HG03378 (cell line): ENCODE data around the gene TMEM158.

ENCODE experiments used
- ATAC-seq: cut with Tn5 transposase; IDR thresholded peaks from one replicate; pipeline ENCODE4 v1.9.1; 2021; ENCODE audit warnings: mild to moderate bottlenecking, moderate library complexity; ENCODE audit not compliant: unreplicated experiment

Gene TMEM158

DNA sequence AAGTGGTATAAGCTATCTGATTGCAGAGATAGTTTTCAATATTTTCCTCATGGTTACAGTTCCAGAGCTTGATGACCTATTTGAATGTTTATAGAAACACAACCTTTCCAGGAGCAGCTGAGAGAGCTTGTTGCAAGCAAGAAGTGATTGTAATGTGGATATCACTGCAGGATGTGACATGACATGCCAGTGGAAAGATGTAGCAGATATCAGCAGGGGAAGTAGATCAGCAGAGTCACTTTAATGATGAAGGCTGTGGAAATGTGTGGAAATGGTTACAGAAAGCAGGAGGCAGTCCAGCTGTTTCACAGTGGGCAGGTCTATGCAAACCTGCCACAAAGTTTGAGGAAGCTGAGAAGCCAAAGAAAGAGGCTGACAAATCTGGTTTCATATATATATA, 21.0 kb downstream of the TMEM158 start:
- no peak for ATAC-seq

- ATAC-seq = no peak
These were observed 22.0 kb downstream of the TMEM158 start for GRCh38 chr3:45204136-45204535.

DNA sequence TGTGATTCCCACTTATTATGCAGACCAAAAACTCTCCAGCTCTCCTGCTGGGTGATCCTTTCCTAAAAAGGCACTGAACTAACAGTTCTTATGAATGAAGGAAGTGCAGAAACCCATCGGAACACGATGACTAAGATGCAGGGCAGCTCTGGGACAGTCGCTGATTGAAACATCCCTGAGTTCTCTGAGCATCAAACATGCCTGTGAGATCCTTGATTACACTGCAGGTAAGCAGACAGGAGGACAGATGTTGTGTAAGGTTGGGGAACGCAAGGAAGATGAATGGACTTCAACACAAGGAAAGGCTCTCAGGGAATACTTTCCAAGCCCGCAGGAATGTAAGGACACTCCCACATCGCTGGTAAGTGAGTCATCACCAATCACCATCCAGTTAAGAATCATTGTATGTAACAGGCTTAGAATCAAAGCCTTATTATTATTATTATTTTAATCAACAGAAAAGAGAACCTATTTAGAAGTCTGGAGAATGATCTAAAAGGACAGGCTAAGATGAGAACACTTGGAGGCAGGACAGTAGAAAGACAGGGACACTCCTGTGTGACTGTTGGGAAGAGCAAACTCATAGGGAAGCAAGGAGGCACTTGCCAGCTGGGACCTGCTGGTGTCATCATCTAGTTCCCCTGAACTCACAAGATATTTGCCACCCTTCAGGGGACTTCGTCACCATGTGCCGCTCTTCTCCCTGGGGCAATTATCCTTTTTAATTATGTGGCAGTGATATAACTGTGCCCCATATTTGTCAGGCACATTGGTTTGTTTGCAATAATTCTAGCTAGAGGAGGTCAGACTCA, 26.0 kb downstream of the TMEM158 start:
- no peak for ATAC-seq

GRCh38 chr3:45198264-45199260, 27.5 kb downstream of the TMEM158 start:
- no peak for ATAC-seq

- no peak for ATAC-seq
These were observed 31.3 kb downstream of the TMEM158 start for GRCh38 chr3:45194791-45195190.

DNA sequence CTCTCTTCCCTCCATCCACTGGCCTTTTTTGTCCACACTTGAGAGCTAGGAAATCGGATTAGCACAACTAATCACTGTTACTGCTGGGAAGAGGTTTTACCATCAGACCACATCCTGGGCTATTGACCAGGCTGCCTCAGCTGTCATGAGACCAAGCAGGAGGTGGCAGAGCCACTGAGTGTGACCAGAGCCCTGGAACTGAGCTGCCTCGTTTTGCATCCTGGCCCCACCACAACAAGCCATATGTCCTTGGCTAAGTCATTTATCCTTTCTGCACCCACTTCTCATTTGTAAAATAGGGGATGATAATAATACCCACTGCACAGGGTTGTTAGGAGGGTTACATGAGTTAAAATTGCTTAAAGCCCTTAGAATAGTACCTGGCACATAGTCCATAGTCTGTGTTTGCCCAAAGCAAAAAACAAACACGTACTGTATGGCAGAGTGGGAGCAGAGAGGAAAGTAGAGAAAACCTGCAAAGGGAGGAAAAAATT, 34.1 kb downstream of the TMEM158 start:
- ATAC-seq = no peak

DNA sequence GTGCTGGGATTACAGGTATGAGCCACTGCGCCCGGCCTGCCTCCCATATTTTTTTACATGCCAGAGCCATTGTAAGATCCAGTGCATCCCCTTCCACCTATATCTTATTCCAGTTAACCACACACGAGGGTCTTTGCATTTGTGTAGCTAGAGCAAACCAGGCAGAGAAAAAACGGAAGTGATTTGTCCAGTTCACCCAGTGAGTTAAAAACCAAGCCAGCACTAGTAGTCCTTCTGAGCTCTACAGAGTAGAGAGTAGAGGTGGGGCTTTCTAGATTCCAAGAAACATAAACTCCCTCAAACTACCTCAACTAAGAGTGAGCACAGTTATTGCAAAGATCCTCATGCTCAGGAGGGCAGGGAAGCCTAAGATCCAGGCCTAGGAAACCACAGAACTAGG, 34.7 kb downstream of the TMEM158 start:
- no peak for ATAC-seq

DNA sequence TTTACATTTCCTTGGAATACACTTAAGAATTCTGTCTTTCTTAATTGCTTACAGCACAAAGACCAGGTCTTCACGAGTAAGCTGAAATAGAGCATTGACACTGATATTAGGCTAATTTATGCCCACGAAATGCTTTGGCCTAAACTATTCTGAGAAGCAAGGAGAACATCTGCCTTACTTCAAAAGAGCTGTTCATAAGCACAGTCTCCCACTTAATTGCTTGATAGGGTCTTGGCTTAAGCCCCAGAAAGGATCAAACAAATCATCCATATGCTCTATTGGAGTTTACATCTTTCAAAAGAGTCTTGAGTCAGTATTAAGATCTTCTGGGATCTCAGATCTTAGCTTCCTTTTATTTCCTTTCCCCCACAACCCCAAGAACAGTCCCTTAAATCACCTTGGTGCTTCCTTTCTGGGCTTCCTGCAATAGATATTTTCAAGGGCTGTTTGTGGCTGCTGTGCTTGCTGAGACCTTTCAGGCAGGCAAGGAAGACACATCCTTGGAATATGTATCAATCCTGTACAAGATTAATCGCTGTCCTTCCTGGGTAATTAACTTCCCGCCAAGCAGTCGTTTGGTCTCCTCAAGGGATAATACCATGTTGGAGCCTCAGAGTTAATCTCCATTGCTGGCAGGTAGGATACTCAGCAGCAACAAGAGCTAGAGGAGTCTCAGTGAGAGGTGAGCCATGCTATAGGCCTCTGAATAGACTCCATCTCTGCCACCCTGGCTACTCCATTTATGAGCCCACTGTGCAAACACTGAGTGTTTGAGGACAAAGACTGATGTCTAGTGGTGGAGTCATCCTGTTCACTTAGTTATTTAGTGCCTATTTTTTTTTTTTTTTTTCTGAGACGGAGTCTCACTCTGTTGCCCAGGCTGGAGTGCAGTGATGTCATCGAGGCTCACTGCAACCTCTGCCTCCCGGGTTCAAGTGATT, 37.1 kb downstream of the TMEM158 start:
- ATAC-seq = no peak

DNA sequence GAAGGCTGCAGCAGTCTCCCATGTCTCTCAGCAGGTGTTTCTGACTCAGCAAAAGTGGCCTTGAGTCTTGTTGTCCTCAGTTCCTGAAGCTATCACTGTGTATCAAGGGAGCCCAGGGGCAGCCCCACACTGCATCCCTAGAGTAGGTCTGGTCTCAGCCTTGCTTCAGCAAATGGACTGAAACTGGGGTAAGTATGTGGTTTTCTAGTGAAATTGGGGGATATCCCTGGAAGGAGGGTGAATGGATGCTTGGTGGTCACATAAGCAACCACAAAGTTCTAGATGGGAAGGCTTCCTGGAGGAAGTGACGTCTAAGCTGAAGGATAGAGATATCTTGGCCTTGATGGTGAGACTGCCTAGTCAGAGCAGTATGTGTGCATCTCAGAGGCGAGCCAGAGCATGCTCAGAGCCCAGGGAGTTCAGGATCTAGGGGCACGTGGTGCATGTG, 38.4 kb downstream of the TMEM158 start:
- no peak for ATAC-seq

DNA sequence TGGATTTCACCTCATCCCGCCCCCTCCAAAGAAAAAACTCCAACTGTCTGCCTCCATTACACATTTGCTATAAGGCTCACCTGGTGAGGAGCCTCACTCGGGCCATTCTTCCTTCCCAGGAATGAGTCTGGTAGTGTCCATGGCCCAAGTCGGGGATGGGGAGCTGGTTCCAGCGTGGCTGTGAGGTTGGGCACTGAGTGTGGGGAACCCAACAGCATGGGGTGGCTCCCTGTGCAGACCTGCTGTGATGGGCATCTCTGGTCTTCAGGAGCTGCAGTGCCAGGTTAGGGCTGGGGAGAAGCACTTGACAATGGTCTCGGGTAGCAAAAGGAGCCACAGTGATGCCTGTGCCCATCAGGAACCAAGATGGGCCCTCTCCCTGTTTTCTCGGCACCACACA, 39.2 kb downstream of the TMEM158 start:
- no peak for ATAC-seq

- ATAC-seq = no peak
These were observed 40.6 kb downstream of the TMEM158 start for GRCh38 chr3:45185461-45185860.

- no peak for ATAC-seq
These were observed 41.0 kb downstream of the TMEM158 start for GRCh38 chr3:45185052-45185451.

- ATAC-seq = no peak
These were observed 42.2 kb downstream of the TMEM158 start for GRCh38 chr3:45183872-45184262.

DNA sequence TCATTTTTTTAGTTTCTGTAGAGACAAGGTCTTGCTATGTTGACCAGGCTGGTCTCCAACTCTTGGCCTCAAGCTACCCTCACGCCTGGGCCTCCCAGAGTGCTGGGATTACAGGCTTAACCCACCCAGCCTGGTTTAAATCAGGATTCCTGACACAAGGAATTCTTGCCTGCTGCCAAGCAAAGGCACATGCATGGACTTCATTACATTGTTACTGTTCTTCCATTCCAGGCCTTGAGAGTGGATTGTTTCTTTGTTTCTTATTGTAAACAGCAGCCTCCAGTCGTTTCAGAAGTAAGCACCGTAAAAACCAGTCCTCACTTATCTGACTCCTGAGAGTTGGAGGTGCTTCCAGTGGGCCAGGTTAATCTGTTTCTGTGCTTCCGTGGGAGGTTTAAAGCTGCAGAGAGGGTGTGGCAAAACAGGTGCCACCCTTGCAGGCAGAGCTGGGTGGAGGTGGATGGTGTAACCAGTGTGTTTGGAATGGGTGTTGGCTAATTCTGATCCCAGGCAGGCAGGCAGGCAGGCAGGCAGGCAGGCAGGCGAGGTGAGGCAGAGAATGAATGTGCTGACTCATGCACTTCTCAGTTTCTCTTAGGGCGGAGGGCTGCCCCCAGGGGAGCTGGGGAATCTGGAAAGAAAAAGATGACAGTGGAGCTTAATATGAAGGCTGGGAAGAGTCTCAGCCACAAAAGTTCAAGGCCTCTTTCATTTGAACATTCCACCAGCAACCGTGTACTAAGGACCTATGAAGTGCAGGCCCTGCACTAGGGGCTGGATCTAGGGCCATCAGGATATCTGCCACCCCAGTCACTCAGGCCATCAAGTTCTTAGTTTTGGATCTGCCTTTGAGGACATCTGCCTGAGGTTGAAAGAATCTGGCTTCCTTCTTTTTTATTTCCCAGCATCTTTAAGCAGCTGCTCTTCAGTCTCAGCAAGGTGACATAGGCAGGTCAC, 42.9 kb downstream of the TMEM158 start:
- no peak for ATAC-seq

- ATAC-seq = no peak
These were observed 44.6 kb downstream of the TMEM158 start for GRCh38 chr3:45181496-45181895.

GRCh38 chr3:45180899-45181298, 45.2 kb downstream of the TMEM158 start:
- no peak for ATAC-seq

DNA sequence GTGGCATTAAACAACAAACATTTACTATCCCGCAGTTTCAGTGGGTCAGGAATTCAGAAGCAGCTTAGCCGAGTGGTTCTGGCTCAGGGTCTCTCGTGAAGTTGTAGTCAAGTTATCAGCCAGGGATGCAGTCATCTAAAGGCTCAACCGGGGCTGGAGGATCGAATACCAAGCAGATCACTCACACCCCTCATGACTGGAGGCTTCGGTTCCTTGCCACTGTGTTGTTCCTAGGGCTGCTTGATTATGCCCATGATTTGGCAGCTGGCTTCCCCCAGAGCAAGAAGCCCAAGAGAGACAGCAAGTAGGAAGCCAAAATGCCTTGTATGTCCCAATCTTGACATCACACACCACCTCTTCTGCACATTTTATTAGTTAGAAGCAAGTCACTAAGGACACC, 46.0 kb downstream of the TMEM158 start:
- ATAC-seq = no peak

GRCh38 chr3:45179163-45179562, 46.9 kb downstream of the TMEM158 start:
- ATAC-seq = no peak
